ENCODE measurements around the gene BBX. TPM values are rescaled to one million over a fixed set of nuclear protein-coding genes. Genes with fewer than 3 reads are reported as not detected.
A peak's percentile ranks its signal among the peaks of the same experiment; 100 is the strongest.

Gene BBX
- total RNA-seq, 1 donor from 2014 or later = 90.3 TPM

DNA sequence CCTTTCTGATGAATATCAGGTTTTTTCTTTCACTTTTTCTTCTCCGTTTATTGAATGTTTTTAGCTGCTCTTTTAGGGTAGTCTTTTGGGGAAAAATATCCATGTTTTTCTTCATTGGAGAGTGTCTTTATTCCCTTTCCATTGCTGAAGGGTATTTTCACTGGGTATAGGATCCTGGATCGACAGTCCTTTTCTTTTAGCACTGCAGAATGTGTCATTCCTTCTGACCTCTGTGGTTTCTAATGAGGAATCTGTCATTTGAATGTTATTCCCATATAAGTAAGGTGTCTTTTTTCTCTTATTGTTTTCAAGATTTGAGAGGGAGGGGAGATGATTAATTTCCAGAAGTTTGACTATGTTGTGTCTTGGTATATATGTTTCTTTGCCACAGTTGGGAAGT is 96.8 kb downstream of the BBX start:
- H3K36me3 Mint-ChIP-seq = peaks cover 6% of the 10 kb centered on the region
- H3K27ac Mint-ChIP-seq = no peak overlapping the region
- no peak overlapping the region for H3K4me3 Mint-ChIP-seq
- peaks cover 7% of the 10 kb centered on the region for H3K9me3 Mint-ChIP-seq
- H3K4me1 Mint-ChIP-seq = peaks cover 23% of the 10 kb centered on the region
- no peaks in the 10 kb centered on the region for H3K27me3 Mint-ChIP-seq (ENCODE audit: low read depth)
- DNase-seq (ENCODE audit: low spot score in 2 of 2, unreplicated experiment in 2 of 2) = no peak
- TF ChIP-seq CTCF (IDR thresholded peaks at IDR 0.05; ENCODE audit: unreplicated experiment) = no peak

- no peak overlapping the region for H3K27ac Mint-ChIP-seq
- no peaks in the 10 kb centered on the region for H3K27me3 Mint-ChIP-seq (ENCODE audit: low read depth)
- no peak for TF ChIP-seq CTCF (IDR thresholded peaks at IDR 0.05; ENCODE audit: unreplicated experiment)
- peaks cover 23% of the 10 kb centered on the region for H3K4me1 Mint-ChIP-seq
- H3K36me3 Mint-ChIP-seq = peaks cover 6% of the 10 kb centered on the region
- DNase-seq (ENCODE audit: low spot score in 2 of 2, unreplicated experiment in 2 of 2) = no peak
- H3K9me3 Mint-ChIP-seq = peaks cover 7% of the 10 kb centered on the region
- H3K4me3 Mint-ChIP-seq = no peak overlapping the region
Measured at GRCh38 chr3:107620534-107620933, 97.8 kb downstream of the BBX start.

DNA sequence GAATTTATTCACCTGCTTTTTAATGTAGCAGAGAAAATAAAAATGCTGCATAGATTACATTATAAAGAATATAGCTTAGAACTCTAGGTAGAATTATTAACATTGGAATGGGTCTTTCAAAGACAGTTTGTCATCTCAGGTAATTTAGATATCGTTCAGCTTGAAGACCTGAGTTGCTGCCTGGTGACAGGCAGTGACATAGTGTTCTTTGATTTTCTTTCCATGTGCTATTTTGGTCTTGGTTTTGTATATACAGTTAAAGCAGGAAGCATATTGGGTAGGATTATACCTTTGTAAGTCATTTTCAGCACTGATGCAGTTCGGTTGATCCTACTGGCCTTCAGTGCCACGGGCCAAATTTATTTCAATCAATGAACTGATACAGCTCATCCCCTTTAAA is 98.7 kb downstream of the BBX start:
- DNase-seq (ENCODE audit: low spot score in 2 of 2, unreplicated experiment in 2 of 2) = no peak
- no peaks in the 10 kb centered on the region for H3K27me3 Mint-ChIP-seq (ENCODE audit: low read depth)
- no peak overlapping the region for H3K4me3 Mint-ChIP-seq
- H3K4me1 Mint-ChIP-seq = peaks cover 23% of the 10 kb centered on the region
- H3K27ac Mint-ChIP-seq = no peak overlapping the region
- no peak for TF ChIP-seq CTCF (IDR thresholded peaks at IDR 0.05; ENCODE audit: unreplicated experiment)
- peaks cover 7% of the 10 kb centered on the region for H3K9me3 Mint-ChIP-seq
- H3K36me3 Mint-ChIP-seq = peaks cover 6% of the 10 kb centered on the region

DNA sequence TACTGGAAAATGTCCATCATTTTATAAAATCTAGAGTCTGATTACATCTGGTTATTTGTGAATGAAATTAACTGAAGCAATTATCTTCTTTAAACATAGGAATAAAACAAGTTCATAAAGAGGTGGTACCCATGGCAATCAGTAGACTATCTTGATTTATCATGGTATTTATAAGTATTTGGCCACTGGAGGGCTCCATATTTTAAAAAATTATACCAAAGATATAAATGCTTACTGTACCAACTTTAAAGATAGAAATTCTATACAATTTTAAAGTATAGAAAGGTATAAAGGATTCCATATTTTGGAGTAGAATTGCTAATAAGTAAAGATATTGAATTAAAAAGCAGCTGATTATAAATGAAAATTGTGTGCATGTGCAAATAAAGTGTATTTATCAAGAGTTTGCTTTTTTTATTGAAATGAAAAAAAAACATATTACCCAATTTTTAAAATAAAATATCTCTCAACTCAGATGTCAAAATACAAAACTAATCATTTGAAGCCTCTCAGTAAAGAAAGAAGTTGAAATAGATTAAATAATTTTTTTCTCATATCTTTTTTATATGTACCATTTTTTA is 105.3 kb downstream of the BBX start:
- no peak for DNase-seq (ENCODE audit: low spot score in 2 of 2, unreplicated experiment in 2 of 2)
- Mint-ChIP-seq H3K27me3 (ENCODE audit: low read depth) (no peaks in the 10 kb centered on the region), H3K9me3 (no peaks in the 10 kb centered on the region), H3K27ac (no peak overlapping the region), H3K36me3 (no peaks in the 10 kb centered on the region), H3K4me1 (peaks cover 26% of the 10 kb centered on the region), H3K4me3 (no peak overlapping the region)
- TF ChIP-seq CTCF (IDR thresholded peaks at IDR 0.05; ENCODE audit: unreplicated experiment) = no peak

GRCh38 chr3:107629566-107629965 is 106.8 kb downstream of the BBX start:
- DNase-seq (ENCODE audit: low spot score in 2 of 2, unreplicated experiment in 2 of 2) = no peak
- Mint-ChIP-seq H3K4me1 (peaks cover 36% of the 10 kb centered on the region), H3K36me3 (no peaks in the 10 kb centered on the region), H3K27me3 (ENCODE audit: low read depth) (no peaks in the 10 kb centered on the region), H3K9me3 (no peaks in the 10 kb centered on the region), H3K4me3 (no peak overlapping the region), H3K27ac (no peak overlapping the region)
- TF ChIP-seq CTCF (IDR thresholded peaks at IDR 0.05; ENCODE audit: unreplicated experiment) = no peak

DNA sequence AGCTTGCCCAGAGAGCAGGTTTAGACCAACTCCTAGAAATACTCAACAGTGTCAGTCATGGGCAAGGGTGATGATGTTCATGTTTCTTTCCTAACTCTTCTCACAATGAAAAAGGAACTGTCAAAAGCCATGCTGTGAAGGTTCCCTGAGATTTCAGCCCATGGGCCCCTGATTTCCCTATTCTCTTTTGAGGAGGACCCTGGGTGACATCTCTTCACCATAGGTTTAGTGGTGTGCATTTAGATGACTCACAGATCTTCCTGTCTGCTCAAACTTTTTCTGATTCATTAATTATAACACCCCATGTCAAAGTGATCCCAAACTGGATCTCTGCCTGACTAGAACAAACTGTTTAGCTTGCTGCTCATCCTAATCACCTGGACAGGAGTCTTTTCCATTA is 108.0 kb downstream of the BBX start:
- Mint-ChIP-seq H3K36me3 (no peaks in the 10 kb centered on the region), H3K27ac (peak overlapping the region; percentile 2), H3K9me3 (no peaks in the 10 kb centered on the region), H3K4me3 (no peak overlapping the region), H3K4me1 (peaks cover 39% of the 10 kb centered on the region), H3K27me3 (ENCODE audit: low read depth) (no peaks in the 10 kb centered on the region)
- no peak for TF ChIP-seq CTCF (IDR thresholded peaks at IDR 0.05; ENCODE audit: unreplicated experiment)
- DNase-seq (ENCODE audit: low spot score in 2 of 2, unreplicated experiment in 2 of 2) = no peak
